ENCODE results near the gene CCDC159.

GRCh38 chr19:11378319-11379189 is 32.2 kb downstream of the CCDC159 start:
- TF ChIP-seq CTCF (IDR thresholded peaks at IDR 0.05) (peak; percentile 21 to 32 (median 31)), POLR2A (IDR thresholded peaks at IDR 0.05) (no peak)
